PFSK-1 (cell line): ENCODE results near the gene CLIC3.

Source experiments
- POLR2AphosphoS5 ChIP-seq: IDR thresholded peaks from 2 replicates; pipeline ENCODE4 v1.6.1; 2012; ENCODE audit warnings: low read depth, mild to moderate bottlenecking, control low read depth, low read length, moderate library complexity
- SIN3A ChIP-seq: IDR thresholded peaks from 2 replicates; pipeline ENCODE4 v1.6.1; 2012; ENCODE audit warnings: mild to moderate bottlenecking, low read length, moderate library complexity, borderline replicate concordance; ENCODE audit not compliant: insufficient read depth
- TF ChIP-seq, protein P1 (sequence below), 2 experiments: IDR thresholded peaks; 2 replicates each; pipeline versions ENCODE4 v1.6.1 to v1.8.0; 2011 to 2012; ENCODE audit warnings: low read depth in 2 of 2, low read length in 2 of 2, control low read depth in 1 of 2, inconsistent platforms in 1 of 2, mild to moderate bottlenecking in 1 of 2, moderate library complexity in 1 of 2; ENCODE audit not compliant: insufficient read depth in 1 of 2

DNA sequence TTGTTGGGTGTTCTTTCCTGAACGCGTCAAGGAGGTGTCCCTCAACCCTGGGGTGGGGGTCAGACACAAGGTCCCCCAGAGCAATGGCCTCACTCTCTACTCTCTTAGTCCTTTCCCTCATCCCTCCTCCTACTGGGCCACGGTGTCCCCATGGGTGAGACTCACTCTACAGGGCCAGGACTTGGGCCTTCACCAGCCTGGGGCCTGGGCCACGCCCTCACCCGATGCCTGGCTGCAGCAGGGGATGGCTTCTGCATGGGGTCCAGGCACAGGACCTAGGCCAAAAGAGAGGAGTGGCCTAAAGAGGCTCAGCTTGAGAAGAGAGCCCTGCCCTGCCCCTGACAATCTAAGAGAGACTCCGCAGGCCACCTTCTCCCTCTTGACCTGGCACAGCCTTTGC is 38.5 kb downstream of the CLIC3 start:
- TF ChIP-seq POLR2AphosphoS5 (no peak), SIN3A (no peak)
- TF ChIP-seq, protein P1, sequence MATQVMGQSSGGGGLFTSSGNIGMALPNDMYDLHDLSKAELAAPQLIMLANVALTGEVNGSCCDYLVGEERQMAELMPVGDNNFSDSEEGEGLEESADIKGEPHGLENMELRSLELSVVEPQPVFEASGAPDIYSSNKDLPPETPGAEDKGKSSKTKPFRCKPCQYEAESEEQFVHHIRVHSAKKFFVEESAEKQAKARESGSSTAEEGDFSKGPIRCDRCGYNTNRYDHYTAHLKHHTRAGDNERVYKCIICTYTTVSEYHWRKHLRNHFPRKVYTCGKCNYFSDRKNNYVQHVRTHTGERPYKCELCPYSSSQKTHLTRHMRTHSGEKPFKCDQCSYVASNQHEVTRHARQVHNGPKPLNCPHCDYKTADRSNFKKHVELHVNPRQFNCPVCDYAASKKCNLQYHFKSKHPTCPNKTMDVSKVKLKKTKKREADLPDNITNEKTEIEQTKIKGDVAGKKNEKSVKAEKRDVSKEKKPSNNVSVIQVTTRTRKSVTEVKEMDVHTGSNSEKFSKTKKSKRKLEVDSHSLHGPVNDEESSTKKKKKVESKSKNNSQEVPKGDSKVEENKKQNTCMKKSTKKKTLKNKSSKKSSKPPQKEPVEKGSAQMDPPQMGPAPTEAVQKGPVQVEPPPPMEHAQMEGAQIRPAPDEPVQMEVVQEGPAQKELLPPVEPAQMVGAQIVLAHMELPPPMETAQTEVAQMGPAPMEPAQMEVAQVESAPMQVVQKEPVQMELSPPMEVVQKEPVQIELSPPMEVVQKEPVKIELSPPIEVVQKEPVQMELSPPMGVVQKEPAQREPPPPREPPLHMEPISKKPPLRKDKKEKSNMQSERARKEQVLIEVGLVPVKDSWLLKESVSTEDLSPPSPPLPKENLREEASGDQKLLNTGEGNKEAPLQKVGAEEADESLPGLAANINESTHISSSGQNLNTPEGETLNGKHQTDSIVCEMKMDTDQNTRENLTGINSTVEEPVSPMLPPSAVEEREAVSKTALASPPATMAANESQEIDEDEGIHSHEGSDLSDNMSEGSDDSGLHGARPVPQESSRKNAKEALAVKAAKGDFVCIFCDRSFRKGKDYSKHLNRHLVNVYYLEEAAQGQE (IDR thresholded peaks at IDR 0.05; ENCODE audit: insufficient read depth in 1 of 2, low read depth in 2 of 2, low read length in 2 of 2) = no peak
